Nephron (organoid): ENCODE results near the gene CNOT4.

Experiments used
- H3K27ac Mint-ChIP-seq, 3 experiments: 2 replicates each; pipeline ENCODE4 v1.8.0; 2020; ENCODE audit warnings: mixed read lengths in 3 of 3, mild to moderate bottlenecking in 2 of 3, moderate library complexity in 1 of 3
- H3K27me3 Mint-ChIP-seq: 2 replicates; pipeline ENCODE4 v1.8.0; 2021; ENCODE audit warnings: low read depth, mild to moderate bottlenecking, moderate library complexity, mixed read lengths
- H3K36me3 Mint-ChIP-seq: 2 replicates; pipeline ENCODE4 v1.8.0; 2020; ENCODE audit warnings: low read depth, mixed read lengths
- H3K4me1 Mint-ChIP-seq: 2 replicates; pipeline ENCODE4 v1.8.0; 2020; ENCODE audit warnings: mixed read lengths
- H3K4me3 Mint-ChIP-seq, 3 experiments: 2 replicates each; pipeline ENCODE4 v1.8.0; 2020; ENCODE audit warnings: mild to moderate bottlenecking in 3 of 3, mixed read lengths in 3 of 3, moderate library complexity in 2 of 3
- H3K9me3 Mint-ChIP-seq: 2 replicates; pipeline ENCODE4 v1.8.0; 2020; ENCODE audit warnings: mixed read lengths
- TF ChIP-seq, protein P1 (sequence below), 3 experiments: fragments of 200-600 bp; sonication (generic); IDR thresholded peaks; one replicate each; pipeline ENCODE4 v1.5.0; 2021; ENCODE audit warnings: antibody characterized with exemption in 3 of 3; ENCODE audit not compliant: unreplicated experiment in 3 of 3

Gene CNOT4, protein sequence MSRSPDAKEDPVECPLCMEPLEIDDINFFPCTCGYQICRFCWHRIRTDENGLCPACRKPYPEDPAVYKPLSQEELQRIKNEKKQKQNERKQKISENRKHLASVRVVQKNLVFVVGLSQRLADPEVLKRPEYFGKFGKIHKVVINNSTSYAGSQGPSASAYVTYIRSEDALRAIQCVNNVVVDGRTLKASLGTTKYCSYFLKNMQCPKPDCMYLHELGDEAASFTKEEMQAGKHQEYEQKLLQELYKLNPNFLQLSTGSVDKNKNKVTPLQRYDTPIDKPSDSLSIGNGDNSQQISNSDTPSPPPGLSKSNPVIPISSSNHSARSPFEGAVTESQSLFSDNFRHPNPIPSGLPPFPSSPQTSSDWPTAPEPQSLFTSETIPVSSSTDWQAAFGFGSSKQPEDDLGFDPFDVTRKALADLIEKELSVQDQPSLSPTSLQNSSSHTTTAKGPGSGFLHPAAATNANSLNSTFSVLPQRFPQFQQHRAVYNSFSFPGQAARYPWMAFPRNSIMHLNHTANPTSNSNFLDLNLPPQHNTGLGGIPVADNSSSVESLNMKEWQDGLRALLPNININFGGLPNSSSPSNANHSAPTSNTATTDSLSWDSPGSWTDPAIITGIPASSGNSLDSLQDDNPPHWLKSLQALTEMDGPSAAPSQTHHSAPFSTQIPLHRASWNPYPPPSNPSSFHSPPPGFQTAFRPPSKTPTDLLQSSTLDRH

DNA sequence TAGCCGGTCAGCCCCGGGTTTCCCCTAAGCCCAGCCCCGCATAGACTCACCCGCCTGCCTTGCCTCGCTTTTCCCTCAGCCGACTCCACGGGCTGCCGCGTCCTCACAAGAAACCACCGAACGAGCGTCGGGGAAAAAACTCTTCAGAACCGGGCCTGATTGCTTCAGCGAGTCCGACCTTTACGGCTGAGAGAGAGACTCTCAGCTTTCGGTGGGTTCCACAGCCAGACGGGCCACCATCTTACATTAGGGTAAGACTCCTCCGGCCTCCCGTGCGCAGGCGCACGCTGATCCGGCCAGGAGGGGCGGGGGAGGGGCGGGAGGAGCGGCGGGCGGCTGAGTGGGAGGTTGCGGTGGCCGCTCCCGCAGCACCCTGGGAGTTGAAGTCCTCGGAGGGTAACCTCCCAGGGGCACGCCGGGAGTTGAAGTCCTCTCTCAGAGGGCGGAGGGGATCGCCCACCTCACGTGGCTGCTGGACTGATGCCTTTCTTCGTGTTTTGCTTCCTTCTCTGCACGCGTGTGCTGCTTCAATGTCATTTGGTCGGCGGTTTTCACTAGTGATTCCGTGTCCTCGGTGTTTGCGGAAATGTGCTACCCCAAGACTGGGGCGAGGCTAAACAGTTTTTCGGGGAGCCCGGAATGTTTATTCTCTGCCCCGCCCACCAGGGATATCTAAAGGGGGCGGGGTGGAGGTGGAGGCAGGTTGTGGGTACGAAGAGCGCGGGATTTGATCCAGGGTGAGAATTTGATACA is at the start of gene CNOT4:
Gene CNOT4 (minus strand): TSS at position 264 of the 753 bp plus-strand sequence. CDS start 71,771 bp downstream, outside the sequence.
- H3K4me3 Mint-ChIP-seq, result no peak within 1 kb of the TSS
- no peak within 1 kb of the TSS for H3K27ac Mint-ChIP-seq
- no peaks in the 10 kb centered on the region for H3K9me3 Mint-ChIP-seq
- TF ChIP-seq, protein P1, sequence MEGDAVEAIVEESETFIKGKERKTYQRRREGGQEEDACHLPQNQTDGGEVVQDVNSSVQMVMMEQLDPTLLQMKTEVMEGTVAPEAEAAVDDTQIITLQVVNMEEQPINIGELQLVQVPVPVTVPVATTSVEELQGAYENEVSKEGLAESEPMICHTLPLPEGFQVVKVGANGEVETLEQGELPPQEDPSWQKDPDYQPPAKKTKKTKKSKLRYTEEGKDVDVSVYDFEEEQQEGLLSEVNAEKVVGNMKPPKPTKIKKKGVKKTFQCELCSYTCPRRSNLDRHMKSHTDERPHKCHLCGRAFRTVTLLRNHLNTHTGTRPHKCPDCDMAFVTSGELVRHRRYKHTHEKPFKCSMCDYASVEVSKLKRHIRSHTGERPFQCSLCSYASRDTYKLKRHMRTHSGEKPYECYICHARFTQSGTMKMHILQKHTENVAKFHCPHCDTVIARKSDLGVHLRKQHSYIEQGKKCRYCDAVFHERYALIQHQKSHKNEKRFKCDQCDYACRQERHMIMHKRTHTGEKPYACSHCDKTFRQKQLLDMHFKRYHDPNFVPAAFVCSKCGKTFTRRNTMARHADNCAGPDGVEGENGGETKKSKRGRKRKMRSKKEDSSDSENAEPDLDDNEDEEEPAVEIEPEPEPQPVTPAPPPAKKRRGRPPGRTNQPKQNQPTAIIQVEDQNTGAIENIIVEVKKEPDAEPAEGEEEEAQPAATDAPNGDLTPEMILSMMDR (IDR thresholded peaks at IDR 0.05; ENCODE audit: unreplicated experiment in 3 of 3), result no peak
- peaks cover 14% of the 10 kb centered on the region for H3K4me1 Mint-ChIP-seq
- peaks cover under 1% of the 10 kb centered on the region for H3K36me3 Mint-ChIP-seq
- H3K27me3 Mint-ChIP-seq, result no peaks in the 10 kb centered on the region

DNA sequence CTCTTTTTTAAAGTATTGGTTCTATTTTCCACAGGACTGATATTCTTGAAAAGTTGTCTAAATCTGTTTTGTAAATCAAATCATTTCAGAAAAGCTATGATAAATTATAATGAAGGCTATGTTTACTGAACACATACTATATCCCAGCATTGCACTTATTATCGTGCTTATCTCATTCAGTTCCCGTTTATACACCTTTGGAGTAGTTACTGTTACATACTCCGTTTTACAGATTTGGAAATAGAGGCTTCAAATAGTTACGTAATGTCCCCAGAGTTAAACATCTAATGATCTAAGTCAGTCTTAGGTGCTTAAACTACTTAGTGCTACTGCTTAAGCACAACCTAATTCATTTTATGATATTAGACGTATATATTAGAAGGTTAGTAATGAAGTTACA is 49.0 kb upstream of the CNOT4 start:
- Mint-ChIP-seq H3K4me1 (peaks cover 12% of the 10 kb centered on the region), H3K27me3 (no peaks in the 10 kb centered on the region)

DNA sequence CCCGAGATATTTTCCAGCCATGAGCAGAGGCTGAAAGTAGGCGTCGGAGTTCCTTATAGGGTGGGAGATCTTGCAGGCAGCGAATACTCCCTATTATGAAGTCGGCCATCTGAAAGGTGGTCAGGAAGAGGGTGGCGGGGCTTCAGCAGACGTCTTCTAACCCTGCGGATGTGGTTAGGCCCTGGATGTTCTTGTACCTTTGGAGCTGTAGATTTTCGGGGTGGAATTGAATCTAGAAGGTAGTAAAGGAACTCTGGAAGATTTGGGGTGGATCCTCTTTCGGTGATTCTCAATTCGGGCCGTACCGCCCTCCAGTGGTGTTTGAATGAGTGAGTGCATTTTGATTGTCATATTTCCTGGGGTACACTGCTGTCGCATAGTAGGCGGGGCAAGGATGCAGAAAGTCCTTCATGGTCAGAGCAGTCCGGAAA is 48.5 kb upstream of the CNOT4 start:
- Mint-ChIP-seq H3K4me3 (no peak overlapping the region), H3K27ac (no peak overlapping the region), H3K4me1 (peaks cover 12% of the 10 kb centered on the region), H3K36me3 (peaks cover 13% of the 10 kb centered on the region), H3K9me3 (no peaks in the 10 kb centered on the region), H3K27me3 (no peaks in the 10 kb centered on the region)
- TF ChIP-seq, protein P1 (IDR thresholded peaks at IDR 0.05; ENCODE audit: unreplicated experiment in 3 of 3), result peak; percentile 31 to 63 (median 58)

More for the DNA sequence above, 49.0 kb upstream of the CNOT4 start:
- peaks cover 13% of the 10 kb centered on the region for H3K36me3 Mint-ChIP-seq
- H3K4me3 Mint-ChIP-seq, result no peak overlapping the region
- TF ChIP-seq, protein P1 (IDR thresholded peaks at IDR 0.05; ENCODE audit: unreplicated experiment in 3 of 3), result no peak
- no peaks in the 10 kb centered on the region for H3K9me3 Mint-ChIP-seq
- H3K27ac Mint-ChIP-seq, result no peak overlapping the region

DNA sequence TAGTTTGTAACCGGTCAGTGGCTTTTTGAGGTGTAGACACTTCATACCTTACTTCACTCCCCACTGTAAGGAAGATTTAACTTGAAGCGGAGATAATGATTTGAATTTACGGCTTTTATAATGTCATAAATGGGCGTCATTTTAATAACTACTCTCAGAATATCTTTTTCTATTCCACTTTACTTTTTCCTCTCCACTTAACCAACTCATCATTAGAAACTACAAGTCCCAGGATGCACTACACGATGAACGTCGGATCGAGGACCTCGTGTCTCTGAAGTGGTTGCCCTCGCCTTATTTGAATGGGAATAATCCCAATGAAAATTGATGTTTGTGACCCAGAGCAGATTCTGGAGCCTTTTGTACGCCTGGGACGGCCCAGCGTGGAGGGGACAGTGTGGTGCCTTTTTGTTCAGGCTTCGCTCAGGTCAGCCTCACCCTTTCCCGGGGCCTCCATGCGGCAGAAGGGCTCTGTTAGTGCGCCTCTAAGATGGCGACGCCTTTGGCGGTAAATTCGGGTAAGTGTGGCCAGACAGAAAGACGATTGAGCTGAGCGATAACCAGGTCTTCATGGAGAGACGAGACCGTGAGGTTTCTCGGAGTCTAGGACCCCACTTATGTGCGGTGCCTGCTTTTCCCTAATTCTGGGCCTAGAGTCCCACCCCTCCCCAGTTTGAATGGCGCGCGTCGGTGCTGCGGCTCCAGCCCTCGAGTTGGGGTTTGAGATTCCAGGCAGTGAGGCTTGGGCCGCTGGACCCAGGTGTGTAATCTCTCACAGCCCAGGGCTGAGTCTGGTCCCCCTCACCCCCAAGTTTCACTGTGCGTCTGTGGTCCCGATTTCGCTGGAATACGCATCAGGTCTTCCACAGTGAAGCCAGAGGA is 47.8 kb upstream of the CNOT4 start, which contains the start of gene NUP205:
Gene NUP205 (plus strand): TSS at position 463 of the 882 bp plus-strand sequence. CDS start 28 bp downstream, at position 491.
- H3K27ac Mint-ChIP-seq, result peak within 1 kb of the TSS in 2 of 3 experiments; percentile 47 to 70
- peak within 1 kb of the TSS; percentile 54 to 71 (median 54) for H3K4me3 Mint-ChIP-seq
- H3K27me3 Mint-ChIP-seq, result no peaks in the 10 kb centered on the region
- no peaks in the 10 kb centered on the region for H3K9me3 Mint-ChIP-seq
- H3K4me1 Mint-ChIP-seq, result peaks cover 12% of the 10 kb centered on the region
- TF ChIP-seq, protein P1 (IDR thresholded peaks at IDR 0.05; ENCODE audit: unreplicated experiment in 3 of 3), result no peak
- peaks cover 10% of the 10 kb centered on the region for H3K36me3 Mint-ChIP-seq

DNA sequence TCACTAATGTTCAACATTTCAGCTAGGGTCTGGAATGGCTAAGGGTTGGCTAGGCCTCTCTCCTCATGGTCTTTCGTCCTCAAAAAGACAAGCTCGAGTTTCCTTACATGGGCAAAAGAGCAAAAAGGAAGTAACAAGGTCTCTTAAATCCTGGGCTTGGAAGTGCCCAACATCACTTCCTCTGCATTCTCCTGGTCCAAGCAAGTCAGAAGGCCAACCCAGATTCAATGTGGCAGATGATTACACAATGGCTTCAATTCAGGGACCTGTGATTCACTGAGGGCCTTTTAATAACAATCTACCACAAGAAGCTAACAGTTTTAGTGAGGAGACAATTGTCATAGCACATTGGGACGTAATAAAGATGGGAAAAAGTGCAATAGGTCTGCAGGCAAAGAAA is 43.4 kb upstream of the CNOT4 start:
- Mint-ChIP-seq H3K4me1 (no peaks in the 10 kb centered on the region), H3K9me3 (no peaks in the 10 kb centered on the region), H3K27me3 (peaks cover 4% of the 10 kb centered on the region), H3K27ac (no peak overlapping the region), H3K36me3 (no peaks in the 10 kb centered on the region), H3K4me3 (no peak overlapping the region)
- TF ChIP-seq, protein P1 (IDR thresholded peaks at IDR 0.05; ENCODE audit: unreplicated experiment in 3 of 3), result no peak
